ENCODE results near the gene ADAMTS17. TPM values are rescaled to one million over a fixed set of nuclear protein-coding genes. Genes with fewer than 3 reads are reported as not detected.

ADAMTS17 gene
- total and polyA plus RNA-seq, 3 donors from 2014 or later, result 6.8 to 17.8 (median 12.4) TPM

- 66 to 82% methylated on average over 20 to 25 of the region's 25 CpGs for WGBS, 2 donors
- H3K4me3 ChIP-seq, result no peak overlapping the region
- H3K27ac ChIP-seq, result no peak overlapping the region
- H3K9me3 ChIP-seq, result no peaks in the 10 kb centered on the region
- H3K4me1 ChIP-seq, result no peaks in the 10 kb centered on the region
- no peak for TF ChIP-seq POLR2A (IDR thresholded peaks at IDR 0.05)
- peak in 1 of 3 experiments; percentile 16 for TF ChIP-seq CTCF (IDR thresholded peaks at IDR 0.05)
- intact Hi-C loops (cut with DNase I; ENCODE audit: low total_unique reads), result no loop called here
- peak; percentile 50 for DNase-seq
- no peaks in the 10 kb centered on the region for H3K36me3 ChIP-seq (ENCODE audit: low read depth, missing control alignments)
- no peaks in the 10 kb centered on the region for H3K27me3 ChIP-seq
These were observed 210.2 kb downstream of the ADAMTS17 start for GRCh38 chr15:100131321-100132224.

- Histone ChIP-seq H3K4me1 (no peaks in the 10 kb centered on the region), H3K36me3 (ENCODE audit: low read depth, missing control alignments) (no peaks in the 10 kb centered on the region), H3K9me3 (no peaks in the 10 kb centered on the region), H3K27ac (no peak overlapping the region), H3K4me3 (no peak overlapping the region), H3K27me3 (no peaks in the 10 kb centered on the region)
- no peak for TF ChIP-seq CTCF (IDR thresholded peaks at IDR 0.05)
- no peak for TF ChIP-seq POLR2A (IDR thresholded peaks at IDR 0.05)
- no peak for DNase-seq
- intact Hi-C loops (cut with DNase I; ENCODE audit: low total_unique reads), result no loop called here
- 91 to 92% methylated on average over 9 of the region's 9 CpGs for WGBS, 2 donors
These were observed 212.1 kb downstream of the ADAMTS17 start for GRCh38 chr15:100129677-100130076.

GRCh38 chr15:100125401-100126191 lies 216.2 kb downstream of the ADAMTS17 start:
- intact Hi-C loops (cut with DNase I; ENCODE audit: low total_unique reads), result no loop called here
- H3K27ac ChIP-seq, result peak overlapping the region in 1 of 2 donors; percentile 8
- WGBS, 2 donors, result 53 to 66% methylated on average over 19 of the region's 19 CpGs
- no peaks in the 10 kb centered on the region for H3K4me1 ChIP-seq
- TF ChIP-seq POLR2A (IDR thresholded peaks at IDR 0.05) (no peak), CTCF (IDR thresholded peaks at IDR 0.05) (no peak)
- H3K9me3 ChIP-seq, result no peaks in the 10 kb centered on the region
- H3K27me3 ChIP-seq, result no peaks in the 10 kb centered on the region
- H3K36me3 ChIP-seq (ENCODE audit: low read depth, missing control alignments), result no peaks in the 10 kb centered on the region
- H3K4me3 ChIP-seq, result no peak overlapping the region
- peak; percentile 85 for DNase-seq

GRCh38 chr15:100124936-100125335 lies 216.8 kb downstream of the ADAMTS17 start:
- Histone ChIP-seq H3K27me3 (no peaks in the 10 kb centered on the region), H3K36me3 (ENCODE audit: low read depth, missing control alignments) (no peaks in the 10 kb centered on the region), H3K4me3 (no peak overlapping the region), H3K27ac (no peak overlapping the region), H3K9me3 (no peaks in the 10 kb centered on the region), H3K4me1 (no peaks in the 10 kb centered on the region)
- TF ChIP-seq CTCF (IDR thresholded peaks at IDR 0.05) (no peak), POLR2A (IDR thresholded peaks at IDR 0.05) (no peak)
- DNase-seq, result no peak
- 90 to 92% methylated on average over 4 to 5 of the region's 5 CpGs for WGBS, 2 donors
- intact Hi-C loops (cut with DNase I; ENCODE audit: low total_unique reads), result no loop called here

Data from testis (tissue), 3 donors.